Right hindlimb (tissue), 1 donor: ENCODE measurements around the gene ELSPBP1.
"Not testable (repeated sequence)": the region's sequence is repeated elsewhere in the genome, so short reads cannot be mapped to it uniquely, and the experiment has no call there.

Source experiments
- DNase-seq: peaks from one replicate; pipeline ENCODE4 v3.0.0-alpha.2; 2018

Gene ELSPBP1

DNA sequence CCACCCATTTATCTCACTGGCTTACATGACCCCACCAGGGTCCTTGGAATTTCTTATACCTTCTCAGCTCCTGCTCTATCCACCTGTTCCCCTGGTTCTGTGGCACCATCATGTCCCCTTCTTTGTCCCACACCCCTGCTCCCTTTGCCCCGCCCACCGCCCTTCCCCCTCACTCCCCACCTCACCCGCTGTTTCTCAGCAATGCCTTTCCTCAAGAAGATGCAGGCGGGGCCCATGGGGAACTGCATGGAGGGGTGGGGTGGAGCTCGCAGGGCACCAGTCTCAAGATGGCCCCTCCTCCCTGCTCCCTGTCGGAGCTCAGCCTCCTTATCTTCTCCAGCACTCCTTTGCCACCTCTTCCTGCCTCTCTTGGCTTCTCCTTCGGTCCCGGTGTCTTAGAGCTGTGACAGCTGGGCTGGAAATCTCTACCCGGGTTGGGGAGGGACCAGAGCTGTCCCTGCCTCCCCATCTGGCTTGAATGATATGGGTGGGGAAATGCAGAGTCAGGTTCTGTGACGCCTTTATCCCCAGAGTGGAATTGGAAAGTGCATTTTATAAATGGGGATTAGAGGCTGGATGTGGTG is 49.3 kb downstream of the ELSPBP1 start, which contains the start of gene CABP5:
CABP5 (minus strand) TSS at position 405 of the 584 bp plus-strand sequence; CDS start at position 248, 157 bp downstream.
- no peak for DNase-seq

DNA sequence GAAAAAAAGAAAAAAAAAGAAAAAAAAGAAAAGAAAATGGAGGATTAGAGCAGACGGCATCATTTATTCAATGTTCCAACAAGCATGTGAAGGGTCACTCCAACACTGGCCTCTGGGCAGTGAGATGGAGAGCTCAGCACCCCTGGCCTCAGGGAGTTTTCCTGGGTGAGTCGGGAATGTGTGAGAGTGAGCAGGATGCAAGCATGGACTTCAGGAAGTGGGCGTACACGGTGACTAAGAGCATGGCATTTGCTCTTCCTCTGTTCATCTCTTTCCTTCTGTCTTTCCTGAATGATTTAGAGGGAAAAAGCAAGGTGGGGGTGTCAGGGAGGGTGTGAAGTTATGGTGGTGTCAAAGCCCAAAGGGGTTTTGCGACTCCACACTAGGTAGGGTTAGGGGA is 50.1 kb downstream of the ELSPBP1 start:
- no peak for DNase-seq

DNA sequence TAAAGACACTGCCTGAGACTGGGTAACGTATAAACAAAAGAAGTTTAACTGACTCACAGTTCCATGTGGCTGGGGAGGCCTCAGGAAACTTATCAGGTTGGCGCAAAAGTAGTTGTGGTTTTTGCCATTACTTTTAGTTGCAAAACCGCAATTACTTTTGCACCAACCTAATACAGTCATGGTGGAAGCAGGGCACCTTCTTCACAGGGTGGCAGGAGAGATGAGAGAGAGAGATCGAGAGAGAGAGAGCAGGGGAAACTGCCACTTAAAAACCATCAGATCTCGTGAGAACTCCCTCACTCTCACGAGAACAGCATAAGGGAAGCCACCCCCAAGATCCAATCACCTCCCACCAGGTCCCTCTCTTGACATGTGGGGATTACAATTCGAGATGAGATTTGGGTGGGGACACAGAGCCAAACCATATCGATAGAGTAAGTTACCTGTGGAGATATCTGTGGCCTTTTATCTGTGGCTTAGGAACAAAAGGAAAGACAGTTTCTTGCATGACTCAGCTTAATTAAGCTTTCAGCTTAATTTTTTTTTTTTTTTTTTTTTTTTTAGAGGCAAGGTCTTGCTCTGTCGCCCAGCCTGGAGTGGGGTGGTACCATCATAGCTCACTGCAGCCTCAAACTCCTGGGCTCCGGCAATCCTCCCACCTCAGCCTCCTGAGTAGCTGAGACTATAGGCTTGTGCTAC is 57.1 kb downstream of the ELSPBP1 start:
- DNase-seq = no peak

DNA sequence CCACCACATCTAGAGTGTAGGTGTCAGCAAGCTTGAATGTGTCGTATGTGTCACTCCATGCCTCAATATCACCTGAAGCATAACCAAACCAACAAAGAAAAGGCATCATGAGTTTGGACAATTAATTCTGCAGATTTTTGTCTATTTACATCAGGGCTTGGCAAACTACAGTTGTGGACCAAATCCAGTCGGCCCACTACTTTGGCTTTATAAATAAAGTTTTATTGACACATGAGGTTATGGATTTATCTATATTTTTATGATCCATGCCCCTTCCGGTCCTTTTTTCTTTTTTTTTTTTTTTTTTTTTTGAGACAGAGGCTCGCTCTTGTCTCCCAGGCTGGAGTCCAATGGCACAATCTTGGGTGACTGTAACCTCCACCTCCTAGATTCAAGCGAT is 58.6 kb downstream of the ELSPBP1 start:
- no peak for DNase-seq

DNA sequence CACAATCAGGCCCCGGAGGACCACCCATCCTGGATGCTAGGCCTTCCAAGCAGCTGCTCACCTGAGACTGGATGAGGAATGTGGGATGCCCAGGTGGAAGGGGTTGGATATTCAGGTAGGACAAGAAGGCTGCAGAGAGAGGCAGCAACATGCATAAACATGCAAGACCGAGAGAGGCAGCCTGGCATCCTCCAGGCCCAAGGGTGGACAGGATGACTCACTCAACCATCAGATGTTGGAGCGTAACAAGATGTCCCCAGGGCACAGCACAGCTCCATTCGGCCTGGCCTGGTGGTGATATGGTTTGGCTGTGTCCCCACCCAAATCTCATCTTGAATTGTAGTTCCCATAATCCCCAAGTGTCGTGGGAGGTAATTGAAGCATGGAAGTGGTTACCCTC is 59.4 kb downstream of the ELSPBP1 start:
- DNase-seq = no peak

DNA sequence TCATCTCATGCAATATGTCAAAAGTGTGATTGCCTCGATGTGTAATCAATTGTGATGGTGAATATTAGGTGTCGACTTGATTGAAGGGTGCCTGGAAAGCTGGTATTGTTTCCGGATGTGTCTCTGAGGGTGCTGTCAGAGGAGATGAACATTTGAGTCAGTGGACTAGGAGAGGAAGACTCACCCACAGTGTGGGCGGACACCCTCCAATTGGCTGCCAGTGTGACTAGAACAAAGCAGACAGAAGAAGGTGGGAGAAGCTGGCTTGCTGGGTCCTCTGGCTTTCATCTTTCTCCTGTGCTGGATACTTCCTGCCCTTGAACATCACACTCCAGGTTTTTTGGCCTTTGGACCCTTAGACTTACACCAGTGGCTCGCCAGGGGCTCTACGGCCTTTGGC is 64.9 kb downstream of the ELSPBP1 start:
- DNase-seq = no peak

DNA sequence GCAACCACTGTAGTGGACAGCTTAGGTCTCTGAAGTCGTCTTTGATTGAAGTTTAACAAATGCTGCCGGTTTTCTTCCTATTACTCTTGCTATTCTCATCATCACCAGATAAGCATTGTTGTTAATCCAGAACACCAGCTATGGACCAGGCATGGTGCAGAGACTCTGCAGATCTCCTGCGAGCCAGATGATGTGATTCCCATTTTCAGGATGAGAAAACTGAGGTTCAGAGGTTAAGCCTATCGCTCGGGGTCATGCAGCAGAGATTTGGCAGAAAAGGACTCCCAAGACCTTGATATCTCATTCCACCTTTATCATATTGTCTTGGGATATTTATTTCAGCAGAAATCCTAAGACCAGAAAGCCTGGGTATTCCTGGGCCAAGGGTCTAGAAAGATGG is 65.9 kb downstream of the ELSPBP1 start:
- DNase-seq = no peak

DNA sequence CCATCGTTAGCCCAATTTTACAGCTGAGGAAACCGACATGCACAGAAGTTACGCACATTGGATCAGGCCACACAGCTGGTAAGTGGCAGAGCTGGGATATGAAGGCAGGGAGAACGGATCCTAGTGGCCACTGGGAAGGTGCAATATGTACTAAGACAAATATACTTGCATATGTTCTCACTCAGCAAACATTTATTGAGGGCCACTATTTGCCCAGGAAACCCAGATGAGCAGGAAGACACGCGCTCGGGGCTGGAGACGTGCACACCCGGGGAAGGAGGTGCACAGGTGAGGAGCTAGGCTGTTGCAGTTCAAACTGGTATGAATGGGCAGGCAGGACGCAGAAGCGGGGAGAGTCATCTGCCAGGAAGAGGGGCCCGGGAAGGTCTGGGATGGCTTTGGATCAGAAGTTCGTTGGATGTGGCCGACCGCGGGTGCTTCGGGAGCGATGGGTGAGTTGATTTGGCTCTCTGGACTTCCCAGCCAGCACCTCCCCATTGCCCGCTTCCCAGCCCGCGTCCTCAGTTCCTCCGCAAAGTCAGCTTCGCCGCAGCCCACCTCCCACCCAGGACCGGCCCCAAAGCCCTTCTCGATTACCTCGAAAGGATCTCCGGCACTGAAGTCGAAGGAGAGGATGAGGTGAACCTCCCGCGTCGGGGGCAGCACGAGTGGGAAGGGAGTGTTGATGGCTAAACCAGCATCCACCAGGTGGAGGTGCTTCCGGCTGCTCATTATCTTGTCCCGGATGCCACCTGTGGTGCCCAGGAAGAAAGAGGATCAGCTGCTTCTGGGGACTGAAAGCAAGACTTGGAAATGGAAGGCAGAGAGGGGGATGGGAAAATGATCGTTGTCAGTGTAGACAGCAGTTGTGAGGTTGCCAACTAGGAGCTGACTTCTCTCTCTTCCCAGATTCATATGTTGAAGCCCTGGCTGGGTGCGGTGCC is 67.2 kb downstream of the ELSPBP1 start:
- no peak for DNase-seq

DNA sequence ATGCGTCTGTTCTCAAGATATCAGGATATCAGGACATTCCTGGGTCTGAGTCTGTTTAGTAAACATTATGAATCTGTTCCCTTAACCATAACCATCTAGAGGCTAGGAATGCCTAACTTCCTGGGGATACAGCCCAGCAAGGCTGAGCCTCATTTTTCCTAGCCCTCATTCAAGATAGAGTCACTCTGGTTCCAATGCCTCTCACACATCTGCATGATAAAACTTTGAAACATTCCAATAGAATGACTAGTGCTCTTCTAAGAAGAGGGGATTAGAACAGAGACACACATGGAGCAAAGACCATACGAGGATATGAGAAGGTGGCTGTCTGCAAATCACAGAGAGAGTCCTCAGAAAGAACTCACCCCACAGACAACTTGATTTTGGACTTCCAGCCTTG is 70.1 kb downstream of the ELSPBP1 start:
- no peak for DNase-seq

DNA sequence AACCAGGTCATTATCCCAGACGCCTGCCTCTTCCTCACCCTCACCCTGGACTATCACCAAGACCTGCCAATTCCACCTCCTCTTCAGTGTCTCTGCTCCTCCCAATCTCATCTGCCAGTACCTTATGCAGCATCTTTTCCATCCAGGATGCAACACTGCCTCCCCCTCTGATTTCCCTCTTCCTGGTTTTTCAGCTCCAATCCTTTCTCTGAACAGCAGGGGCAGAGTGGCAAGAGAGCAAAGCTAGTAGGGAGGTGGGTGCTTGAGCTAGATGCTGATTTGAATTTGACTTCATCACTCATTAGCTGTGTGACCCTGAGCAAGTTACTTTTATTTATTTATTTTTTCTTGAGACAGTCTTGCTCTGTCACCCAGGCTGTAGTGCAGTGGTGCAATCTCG is 75.0 kb downstream of the ELSPBP1 start:
- DNase-seq = no peak

DNA sequence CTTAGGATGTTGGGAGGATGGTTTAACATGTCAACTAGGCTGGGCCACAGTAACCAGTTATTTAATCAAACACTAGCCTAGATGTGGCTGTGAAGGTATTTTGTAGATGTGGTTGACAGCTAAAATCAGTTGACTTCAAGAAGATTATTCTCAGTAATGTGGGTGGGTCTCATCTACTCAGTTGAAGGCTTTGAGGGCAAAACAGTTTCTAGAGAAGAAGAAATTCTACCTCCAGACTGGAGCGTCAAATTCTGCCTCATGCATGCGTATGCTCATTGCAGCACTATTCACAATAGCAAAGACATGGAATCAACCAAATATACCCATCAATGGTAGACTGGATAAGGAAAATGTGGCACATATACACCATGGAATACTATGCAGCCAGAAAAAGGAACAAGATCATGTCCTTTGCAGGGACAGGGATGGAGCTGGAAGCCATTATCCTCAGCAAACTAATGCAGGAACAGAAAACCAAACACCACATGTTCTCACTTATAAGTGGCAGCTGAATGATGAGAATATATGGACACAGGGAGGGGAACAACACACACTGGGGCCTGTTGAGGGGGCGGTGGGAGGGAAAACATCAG is 75.8 kb downstream of the ELSPBP1 start:
- DNase-seq = not testable (repeated sequence)
